Thyroid gland (tissue), 4 donors: ENCODE results near the gene CDC14A.

Source experiments
- CTCF ChIP-seq, 6 experiments: fragments of 200-600 bp in 3 of 6; fragments of 450-650 bp in 3 of 6; sonication (generic) in 3 of 6; IDR thresholded peaks; one replicate each; pipeline ENCODE4 v1.5.1; 2016 to 2019; ENCODE audit warnings: antibody characterized with exemption in 6 of 6, mild to moderate bottlenecking in 2 of 6, inconsistent platforms in 1 of 6, moderate library complexity in 1 of 6
- POLR2A ChIP-seq, 2 donors: fragments of 450-650 bp; IDR thresholded peaks; one replicate each; pipeline ENCODE4 v1.6.1; 2017; ENCODE audit warnings: antibody characterized with exemption in 2 of 2, mild to moderate bottlenecking in 2 of 2, moderate library complexity in 1 of 2

- TF ChIP-seq CTCF (IDR thresholded peaks at IDR 0.05): no peak
- TF ChIP-seq POLR2A (IDR thresholded peaks at IDR 0.05): no peak
Measured at GRCh38 chr1:100482167-100482566, 129.9 kb downstream of the CDC14A start.
